IMR-90 (cell line): Measurements from ENCODE around the gene NRCAM.

ENCODE experiments used
- BHLHE40 ChIP-seq: fragments of 150-350 bp; IDR thresholded peaks from 2 replicates; pipeline ENCODE4 v1.6.1; 2016; ENCODE audit warnings: mild to moderate bottlenecking, low read depth, low read length
- CEBPB ChIP-seq: IDR thresholded peaks from 2 replicates; pipeline ENCODE4 v1.6.1; 2012; ENCODE audit warnings: low read depth, low read length, improper control_type of control experiment
- CHD1 ChIP-seq: IDR thresholded peaks from 2 replicates; pipeline ENCODE4 v1.6.1; 2012; ENCODE audit warnings: low read depth, low read length, improper control_type of control experiment
- CTCF ChIP-seq: conservative IDR thresholded peaks from 2 replicates; pipeline ENCODE4 v1.5.1; 2012; ENCODE audit warnings: mild to moderate bottlenecking, low read depth, low read length, improper control_type of control experiment
- ELK1 ChIP-seq: fragments of 150-350 bp; IDR thresholded peaks from 2 replicates; pipeline ENCODE4 v1.6.1; 2016; ENCODE audit warnings: low read depth, mild to moderate bottlenecking, low read length, moderate library complexity, borderline replicate concordance
- FOS ChIP-seq: fragments of 150-350 bp; IDR thresholded peaks from 2 replicates; pipeline ENCODE4 v1.6.1; 2016; ENCODE audit warnings: low read depth, low read length
- MAZ ChIP-seq: IDR thresholded peaks from 2 replicates; pipeline ENCODE4 v1.6.1; 2012; ENCODE audit warnings: low read depth, mild to moderate bottlenecking, low read length, improper control_type of control experiment, moderate library complexity, borderline replicate concordance
- MXI1 ChIP-seq: IDR thresholded peaks from 2 replicates; pipeline ENCODE4 v1.6.1; 2012; ENCODE audit warnings: low read depth, mild to moderate bottlenecking, low read length, moderate library complexity, borderline replicate concordance
- POLR2A ChIP-seq: IDR thresholded peaks from 2 replicates; pipeline ENCODE4 v1.6.1; 2012; ENCODE audit warnings: mild to moderate bottlenecking, low read depth, low read length
- RAD21 ChIP-seq: IDR thresholded peaks from 2 replicates; pipeline ENCODE4 v1.6.1; 2012; ENCODE audit warnings: low read length, improper control_type of control experiment
- RCOR1 ChIP-seq: IDR thresholded peaks from 2 replicates; pipeline ENCODE4 v1.6.1; 2012; ENCODE audit warnings: mild to moderate bottlenecking, low read length, improper control_type of control experiment; ENCODE audit not compliant: insufficient replicate concordance
- RFX5 ChIP-seq: IDR thresholded peaks from 2 replicates; pipeline ENCODE4 v1.8.0; 2012; ENCODE audit warnings: low read depth, mild to moderate bottlenecking, low read length, moderate library complexity
- SMC3 ChIP-seq: fragments of 150-350 bp; IDR thresholded peaks from 2 replicates; pipeline ENCODE4 v1.6.1; 2016; ENCODE audit warnings: low read depth, mild to moderate bottlenecking, antibody characterized with exemption, low read length, moderate library complexity
- USF2 ChIP-seq: fragments of 150-350 bp; IDR thresholded peaks from 2 replicates; pipeline ENCODE4 v1.6.1; 2017; ENCODE audit warnings: mild to moderate bottlenecking, antibody characterized with exemption, low read length, low read depth

- no peak for TF ChIP-seq CTCF
- no peak for TF ChIP-seq BHLHE40
- no peak for TF ChIP-seq POLR2A
- no peak for TF ChIP-seq SMC3
- no peak for TF ChIP-seq RAD21
- no peak for TF ChIP-seq USF2
- TF ChIP-seq CEBPB: no peak
- TF ChIP-seq FOS: no peak
- TF ChIP-seq RFX5: no peak
- TF ChIP-seq RCOR1: no peak
- no peak for TF ChIP-seq CHD1
- TF ChIP-seq MXI1: no peak
- TF ChIP-seq ELK1: no peak
- TF ChIP-seq MAZ: no peak
These were observed 104.5 kb downstream of the NRCAM start for GRCh38 chr7:108351729-108352131.
